Uterus (tissue), 2 donors: ENCODE data around the gene IL1RAPL2.

Experiments
- POLR2A ChIP-seq, 2 donors: fragments of 450-650 bp; IDR thresholded peaks; one replicate each; pipeline ENCODE4 v1.6.1; 2016; ENCODE audit warnings: antibody characterized with exemption in 2 of 2, mild to moderate bottlenecking in 1 of 2, moderate library complexity in 1 of 2
- TF ChIP-seq, protein P1 (sequence below), 4 experiments: fragments of 200-600 bp in 2 of 4; fragments of 450-650 bp in 2 of 4; sonication (generic) in 2 of 4; IDR thresholded peaks; one replicate each; pipeline ENCODE4 v1.5.1; 2016 to 2019; ENCODE audit warnings: antibody characterized with exemption in 4 of 4, mild to moderate bottlenecking in 2 of 4, moderate library complexity in 1 of 4

DNA sequence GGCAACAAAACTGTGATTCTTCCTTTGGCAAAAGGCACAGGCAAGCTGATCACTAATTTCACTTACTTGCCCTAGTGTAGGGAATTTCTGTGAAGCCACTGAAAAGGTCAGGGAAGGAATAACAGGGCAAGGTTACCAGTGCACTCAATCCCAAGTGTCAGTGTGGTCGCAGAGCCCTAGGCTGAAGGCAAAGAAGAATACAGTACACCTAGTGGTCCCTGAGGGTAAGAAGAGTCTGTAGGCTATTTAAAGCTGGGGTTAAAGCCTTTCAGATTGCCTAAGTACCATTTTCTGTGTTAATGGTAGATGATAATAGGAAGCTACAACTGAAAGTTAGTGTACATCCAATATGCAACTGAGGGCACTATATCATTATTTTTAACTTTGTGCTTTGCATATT, 1082.7 kb downstream of the IL1RAPL2 start:
- TF ChIP-seq, protein P1, sequence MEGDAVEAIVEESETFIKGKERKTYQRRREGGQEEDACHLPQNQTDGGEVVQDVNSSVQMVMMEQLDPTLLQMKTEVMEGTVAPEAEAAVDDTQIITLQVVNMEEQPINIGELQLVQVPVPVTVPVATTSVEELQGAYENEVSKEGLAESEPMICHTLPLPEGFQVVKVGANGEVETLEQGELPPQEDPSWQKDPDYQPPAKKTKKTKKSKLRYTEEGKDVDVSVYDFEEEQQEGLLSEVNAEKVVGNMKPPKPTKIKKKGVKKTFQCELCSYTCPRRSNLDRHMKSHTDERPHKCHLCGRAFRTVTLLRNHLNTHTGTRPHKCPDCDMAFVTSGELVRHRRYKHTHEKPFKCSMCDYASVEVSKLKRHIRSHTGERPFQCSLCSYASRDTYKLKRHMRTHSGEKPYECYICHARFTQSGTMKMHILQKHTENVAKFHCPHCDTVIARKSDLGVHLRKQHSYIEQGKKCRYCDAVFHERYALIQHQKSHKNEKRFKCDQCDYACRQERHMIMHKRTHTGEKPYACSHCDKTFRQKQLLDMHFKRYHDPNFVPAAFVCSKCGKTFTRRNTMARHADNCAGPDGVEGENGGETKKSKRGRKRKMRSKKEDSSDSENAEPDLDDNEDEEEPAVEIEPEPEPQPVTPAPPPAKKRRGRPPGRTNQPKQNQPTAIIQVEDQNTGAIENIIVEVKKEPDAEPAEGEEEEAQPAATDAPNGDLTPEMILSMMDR (IDR thresholded peaks at IDR 0.05), result no peak
- no peak for TF ChIP-seq POLR2A (IDR thresholded peaks at IDR 0.05)
